Lower leg skin (tissue), 4 donors: Measurements from ENCODE around the gene FEZF2. TPM values are rescaled to one million over a fixed set of nuclear protein-coding genes. Genes with fewer than 3 reads are reported as not detected.

Experiments used
- DNase-seq, 2 donors: peaks; one replicate each; pipeline ENCODE4 v3.0.0-alpha.2; 2019; ENCODE audit warnings: low spot score in 2 of 2
- H3K4me3 ChIP-seq: fragments of 200-600 bp; sonication (generic); 2 replicates; pipeline ENCODE4 v1.5.1; 2017; ENCODE audit warnings: mild to moderate bottlenecking, low read depth; ENCODE audit not compliant: poor library complexity, severe bottlenecking
- POLR2A ChIP-seq, 2 donors: fragments of 450-650 bp; IDR thresholded peaks; one replicate each; pipeline ENCODE4 v1.6.1; 2016 to 2017; ENCODE audit warnings: antibody characterized with exemption in 2 of 2, mild to moderate bottlenecking in 1 of 2, moderate library complexity in 1 of 2
- WGBS, 2 donors: methylation state at CpG; one replicate each; pipeline ENCODE4 v1.1.5; 2018; 5-methylcytosine and 5-hydroxymethylcytosine counted together
- intact Hi-C: fragments of 100-400 bp; cut with DNase I; formaldehyde crosslinking; loops from one replicate; pipeline ENCODE4 v1.15.0; 2023; ENCODE audit warnings: low total_unique reads
- total RNA-seq, 4 donors: library from RNA; depleted of rRNA; stranded (reverse); fragments of >200 nt; gene quantifications; one replicate each; pipeline ENCODE4 v1.1.0, GENCODE V29; 2016
- TF ChIP-seq, protein P1 (sequence below), 3 donors: fragments of 450-650 bp; IDR thresholded peaks; one replicate each; pipeline ENCODE4 v1.5.1; 2016; ENCODE audit warnings: antibody characterized with exemption in 3 of 3, mild to moderate bottlenecking in 3 of 3, moderate library complexity in 2 of 3

FEZF2 gene
- total RNA-seq, 4 donors from 2014 or later = not detected

DNA sequence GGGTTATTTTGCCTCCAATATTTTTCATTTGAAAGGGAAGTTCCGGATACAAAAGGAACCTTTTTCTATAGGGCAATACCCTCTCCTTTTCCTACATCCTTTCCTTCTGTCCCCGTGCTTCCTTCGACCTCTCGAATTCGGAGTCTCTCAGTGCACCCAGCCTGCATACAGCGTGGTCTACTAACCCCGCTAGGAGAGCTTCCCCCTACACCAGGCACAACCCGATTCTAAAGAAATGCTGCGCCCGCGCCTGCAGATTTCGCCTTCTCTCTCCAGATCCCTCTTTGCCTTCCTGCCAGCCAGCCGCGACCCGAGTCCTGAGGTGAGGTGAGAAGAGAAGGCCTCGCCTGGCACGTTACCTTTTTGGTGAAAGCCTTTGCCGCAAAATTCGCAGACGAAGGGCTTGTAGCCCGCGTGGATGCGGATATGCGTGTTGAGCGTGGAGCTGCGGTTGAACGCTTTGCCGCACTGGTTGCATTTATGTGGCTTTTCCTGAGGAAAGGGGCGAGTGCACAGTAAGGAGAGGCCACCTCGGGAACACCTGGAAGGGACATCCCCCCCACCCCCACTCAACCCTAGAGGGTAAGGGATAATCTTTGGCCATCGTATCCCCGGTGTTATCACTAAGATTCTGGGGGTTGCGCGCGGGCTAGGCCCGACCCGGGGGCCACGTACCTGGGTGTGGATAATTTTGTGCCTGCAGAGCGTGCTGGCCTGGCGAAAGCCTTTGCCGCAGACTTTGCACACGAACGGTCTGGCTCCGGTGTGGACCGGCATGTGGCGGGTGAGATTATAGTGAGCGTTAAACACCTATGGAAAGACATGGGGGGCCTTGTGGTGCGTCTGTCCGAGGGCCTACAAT lies 2.3 kb downstream of the FEZF2 start:
- WGBS, 2 donors = 8 to 9% methylated on average over 38 to 48 of the region's 49 CpGs
- no peak overlapping the region for H3K4me3 ChIP-seq
- TF ChIP-seq, protein P1, sequence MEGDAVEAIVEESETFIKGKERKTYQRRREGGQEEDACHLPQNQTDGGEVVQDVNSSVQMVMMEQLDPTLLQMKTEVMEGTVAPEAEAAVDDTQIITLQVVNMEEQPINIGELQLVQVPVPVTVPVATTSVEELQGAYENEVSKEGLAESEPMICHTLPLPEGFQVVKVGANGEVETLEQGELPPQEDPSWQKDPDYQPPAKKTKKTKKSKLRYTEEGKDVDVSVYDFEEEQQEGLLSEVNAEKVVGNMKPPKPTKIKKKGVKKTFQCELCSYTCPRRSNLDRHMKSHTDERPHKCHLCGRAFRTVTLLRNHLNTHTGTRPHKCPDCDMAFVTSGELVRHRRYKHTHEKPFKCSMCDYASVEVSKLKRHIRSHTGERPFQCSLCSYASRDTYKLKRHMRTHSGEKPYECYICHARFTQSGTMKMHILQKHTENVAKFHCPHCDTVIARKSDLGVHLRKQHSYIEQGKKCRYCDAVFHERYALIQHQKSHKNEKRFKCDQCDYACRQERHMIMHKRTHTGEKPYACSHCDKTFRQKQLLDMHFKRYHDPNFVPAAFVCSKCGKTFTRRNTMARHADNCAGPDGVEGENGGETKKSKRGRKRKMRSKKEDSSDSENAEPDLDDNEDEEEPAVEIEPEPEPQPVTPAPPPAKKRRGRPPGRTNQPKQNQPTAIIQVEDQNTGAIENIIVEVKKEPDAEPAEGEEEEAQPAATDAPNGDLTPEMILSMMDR (IDR thresholded peaks at IDR 0.05) = no peak
- TF ChIP-seq POLR2A (IDR thresholded peaks at IDR 0.05) = no peak
- intact Hi-C loops = no loop called here
- no peak for DNase-seq

DNA sequence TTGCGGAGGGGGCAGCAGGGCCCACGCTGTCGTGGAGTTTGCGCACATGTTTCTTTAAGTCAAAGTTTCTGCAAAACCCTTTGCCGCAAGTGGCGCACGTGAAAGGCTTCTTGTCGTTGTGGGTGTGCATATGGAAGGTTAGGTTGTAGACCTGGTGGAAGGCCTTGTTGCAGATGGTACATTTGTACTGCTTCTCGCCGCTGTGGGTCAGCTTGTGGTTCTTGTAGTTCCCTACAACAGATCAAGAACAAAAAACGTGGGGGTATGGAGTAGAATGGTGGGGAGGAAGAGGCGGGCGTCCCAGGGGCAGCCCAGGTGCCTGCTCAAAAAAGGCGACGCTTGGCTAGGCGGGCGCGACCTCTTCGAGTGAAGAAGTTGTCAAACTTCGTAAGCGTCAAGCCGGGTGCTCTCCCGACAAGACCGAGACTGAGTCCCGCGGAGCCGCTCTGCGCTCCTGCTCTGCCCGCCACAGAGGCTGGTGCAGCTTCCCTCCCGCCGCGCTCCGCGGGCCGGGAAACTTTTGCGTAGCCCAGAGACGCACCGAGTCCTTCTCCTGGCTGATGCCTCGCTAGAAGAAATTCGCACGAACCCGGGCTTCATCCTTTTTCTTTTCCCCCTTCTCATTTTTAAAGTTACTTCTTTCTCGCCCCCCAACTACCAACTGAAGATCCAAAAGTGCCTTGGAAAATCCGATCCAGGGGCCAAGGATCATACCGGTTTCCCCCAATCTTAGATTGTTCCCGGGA lies 3.1 kb downstream of the FEZF2 start:
- intact Hi-C loops = no loop called here
- TF ChIP-seq POLR2A (IDR thresholded peaks at IDR 0.05) = no peak
- TF ChIP-seq, protein P1 (IDR thresholded peaks at IDR 0.05) = no peak
- no peak overlapping the region for H3K4me3 ChIP-seq
- WGBS, 2 donors = 4 to 7% methylated on average over 46 of the region's 46 CpGs
- no peak for DNase-seq

DNA sequence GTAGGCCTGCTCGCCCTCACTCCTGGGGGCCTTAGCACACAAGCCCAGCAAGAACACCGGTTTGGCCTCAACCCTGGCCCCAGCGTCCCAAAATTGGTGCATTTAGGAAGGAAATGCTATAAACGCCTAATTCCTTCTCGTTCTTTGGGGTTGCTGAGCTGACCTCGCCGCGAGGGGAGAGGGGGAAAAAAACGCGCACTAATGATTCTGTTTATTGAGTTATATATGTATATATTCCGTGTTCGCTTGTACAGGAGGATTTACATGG lies 3.9 kb downstream of the FEZF2 start:
- WGBS, 2 donors = 6 to 9% methylated on average over 12 of the region's 12 CpGs
- intact Hi-C loops = no loop called here
- TF ChIP-seq, protein P1 (IDR thresholded peaks at IDR 0.05) = no peak
- no peak for TF ChIP-seq POLR2A (IDR thresholded peaks at IDR 0.05)
- no peak overlapping the region for H3K4me3 ChIP-seq
- DNase-seq = no peak

DNA sequence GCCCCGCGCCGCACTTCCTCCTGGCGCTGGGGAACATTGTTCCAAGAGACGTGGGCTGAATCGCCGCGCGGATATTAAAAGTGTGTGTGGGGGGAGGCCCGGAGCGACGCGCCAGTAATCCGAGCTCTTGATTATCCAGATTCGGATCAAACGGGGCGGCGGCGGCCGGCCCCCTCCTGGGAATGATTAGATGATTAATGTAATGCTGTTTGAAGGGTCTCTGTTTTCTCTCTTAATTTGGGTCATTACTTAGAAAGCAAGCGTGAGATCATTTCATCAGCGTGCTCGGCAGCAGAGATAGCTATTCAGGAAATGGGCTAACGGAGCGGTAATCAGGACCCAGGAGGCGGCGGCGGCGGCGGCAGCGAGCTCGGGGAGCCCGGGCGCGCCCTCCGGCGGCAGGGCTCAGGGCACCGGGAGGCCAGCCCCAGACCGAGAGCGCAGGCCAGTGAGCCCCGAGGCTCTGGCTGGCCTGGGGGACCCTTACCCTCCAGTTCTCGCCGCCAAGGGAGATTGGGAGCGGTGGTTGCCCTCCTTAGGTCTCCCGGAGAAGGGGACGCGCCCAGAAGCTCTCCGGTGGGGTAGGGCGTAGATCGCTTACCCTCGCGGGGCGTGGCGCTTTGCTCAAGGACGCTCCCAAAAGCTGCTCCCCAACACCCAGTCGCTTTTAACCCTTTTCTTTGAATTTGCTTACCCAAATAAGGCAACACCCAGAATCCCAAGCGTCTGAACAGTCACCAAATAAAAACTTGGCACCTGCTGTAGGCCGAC lies 4.5 kb downstream of the FEZF2 start:
- no peak overlapping the region for H3K4me3 ChIP-seq
- no peak for DNase-seq
- intact Hi-C loops = no loop called here
- TF ChIP-seq POLR2A (IDR thresholded peaks at IDR 0.05) = no peak
- TF ChIP-seq, protein P1 (IDR thresholded peaks at IDR 0.05) = no peak
- WGBS, 2 donors = 2 to 3% methylated on average over 48 to 56 of the region's 58 CpGs

DNA sequence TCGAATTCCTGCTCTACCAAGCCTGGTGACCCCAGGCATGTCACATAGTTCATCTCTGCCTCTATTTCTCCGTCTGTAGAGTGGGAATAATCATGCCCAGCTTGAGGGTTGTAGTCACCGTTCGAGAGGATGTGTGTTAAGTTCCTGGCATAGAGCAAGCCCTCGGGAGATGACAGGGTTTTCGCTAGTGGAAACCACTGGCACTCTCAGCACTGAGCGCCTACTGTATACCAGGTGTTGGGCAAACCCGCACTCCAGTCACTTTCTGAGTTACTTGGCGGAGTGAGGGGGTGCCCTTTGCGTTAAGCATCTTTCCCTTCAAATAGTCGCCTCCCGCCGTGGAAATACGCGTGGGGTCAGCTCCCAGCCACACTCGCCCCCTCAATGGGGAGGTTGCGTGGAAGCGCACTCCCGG lies 5.1 kb downstream of the FEZF2 start:
- no peak for TF ChIP-seq POLR2A (IDR thresholded peaks at IDR 0.05)
- TF ChIP-seq, protein P1 (IDR thresholded peaks at IDR 0.05) = no peak
- intact Hi-C loops = no loop called here
- 9 to 10% methylated on average over 19 of the region's 19 CpGs for WGBS, 2 donors
- DNase-seq = no peak
- H3K4me3 ChIP-seq = no peak overlapping the region
